HepG2 (cell line): ENCODE results near the gene C17orf75. TPM values are rescaled to one million over a fixed set of nuclear protein-coding genes. Genes with fewer than 3 reads are reported as not detected.
A peak's percentile ranks its signal among the peaks of the same experiment; 100 is the strongest.

Experiments
- AGO1 ChIP-seq: fragments of 200-400 bp; formaldehyde crosslinking; IDR thresholded peaks from 2 replicates; pipeline ENCODE4 v1.6.1; 2017; ENCODE audit warnings: mild to moderate bottlenecking, low read depth, low read length, moderate library complexity; ENCODE audit not compliant: poor library complexity, severe bottlenecking
- AKAP8 ChIP-seq: sonication (generic); formaldehyde crosslinking; IDR thresholded peaks from 2 replicates; pipeline ENCODE4 v1.5.1; 2020; ENCODE audit warnings: mild to moderate bottlenecking, missing genetic modification reagents
- ARNT ChIP-seq: fragments of 450-650 bp; IDR thresholded peaks from 2 replicates; pipeline ENCODE4 v1.6.1; 2017
- HOXD1 ChIP-seq: sonication (generic); formaldehyde crosslinking; IDR thresholded peaks from 2 replicates; pipeline ENCODE4 v1.5.0; 2020; ENCODE audit warnings: missing genetic modification reagents
- NCOR1 ChIP-seq: fragments of 200-600 bp; sonication (generic); IDR thresholded peaks from 2 replicates; pipeline ENCODE4 v1.7.0; 2017; ENCODE audit warnings: antibody characterized with exemption, low read length, borderline replicate concordance
- NR3C1 ChIP-seq: sonication (generic); formaldehyde crosslinking; IDR thresholded peaks from 2 replicates; pipeline ENCODE4 v1.4.0; 2020; ENCODE audit warnings: missing genetic modification reagents
- RAD51 ChIP-seq: fragments of 450-650 bp; IDR thresholded peaks from 2 replicates; pipeline ENCODE4 v1.6.1; 2016; ENCODE audit warnings: borderline replicate concordance
- SMAD3 ChIP-seq: sonication (generic); formaldehyde crosslinking; IDR thresholded peaks from 2 replicates; pipeline ENCODE4 v1.4.0; 2020; ENCODE audit warnings: missing genetic modification reagents
- SP140L ChIP-seq: sonication (generic); formaldehyde crosslinking; IDR thresholded peaks from 2 replicates; pipeline ENCODE4 v1.4.0; 2020; ENCODE audit warnings: missing genetic modification reagents, borderline replicate concordance
- SP4 ChIP-seq: sonication (generic); formaldehyde crosslinking; IDR thresholded peaks from 2 replicates; pipeline ENCODE4 v1.8.1; 2023; ENCODE audit warnings: mild to moderate bottlenecking, missing genetic modification reagents
- ZBTB3 ChIP-seq: sonication (generic); formaldehyde crosslinking; IDR thresholded peaks from 2 replicates; pipeline ENCODE4 v1.4.0; 2020; ENCODE audit warnings: low read depth, mild to moderate bottlenecking, moderate library complexity, missing genetic modification reagents, borderline replicate concordance
- ZBTB7B ChIP-seq: sonication (generic); formaldehyde crosslinking; IDR thresholded peaks from 2 replicates; pipeline ENCODE4 v1.4.0; 2020; ENCODE audit warnings: missing genetic modification reagents
- ZFP36 ChIP-seq: fragments of 150-350 bp; IDR thresholded peaks from 2 replicates; pipeline ENCODE4 v1.6.1; 2018; ENCODE audit warnings: borderline replicate concordance, low read length, low read depth; ENCODE audit not compliant: partially characterized antibody
- ZNF232 ChIP-seq: sonication (generic); formaldehyde crosslinking; IDR thresholded peaks from 2 replicates; pipeline ENCODE4 v1.4.0; 2020; ENCODE audit warnings: missing genetic modification reagents, borderline replicate concordance
- ZNF720 ChIP-seq: sonication (generic); formaldehyde crosslinking; IDR thresholded peaks from 2 replicates; pipeline ENCODE4 v1.4.0; 2020; ENCODE audit warnings: missing genetic modification reagents
- polyA plus RNA-seq, 8 experiments: library from polyadenylated mRNA; depleted of rRNA in 3 of 8; stranded (reverse) in 7 of 8; unstranded in 1 of 8; fragments of >200 nt; fragmentation: Illumina TruSeq in 4 of 8; extraction: Trizol in 4 of 8; gene quantifications; 2 replicates each; pipeline versions ENCODE4 v1.2.1 to v1.2.3, GENCODE V29; 2011 to 2016; ENCODE audit warnings: low read depth in 4 of 8, missing spikeins in 1 of 8, mixed read lengths in 1 of 8; ENCODE audit not compliant: insufficient read depth in 1 of 8
- total RNA-seq, 5 experiments: library from RNA; depleted of rRNA; stranded (reverse); fragments of >200 nt; fragmentation: Illumina TruSeq; extraction: Trizol; gene quantifications; 2 replicates each; pipeline ENCODE4 v1.2.3, GENCODE V29; 2016; ENCODE audit warnings: low read depth in 1 of 5
- TF ChIP-seq, protein P1 (sequence below): IDR thresholded peaks from 2 replicates; pipeline ENCODE4 v1.6.1; 2016; ENCODE audit warnings: low read depth, missing genetic modification reagents, missing compliant biosample characterization
- TF ChIP-seq, protein P2 (sequence below): sonication (generic); formaldehyde crosslinking; IDR thresholded peaks from 2 replicates; pipeline ENCODE4 v1.4.0; 2020; ENCODE audit warnings: missing genetic modification reagents
- TF ChIP-seq, protein P3 (sequence below): sonication (generic); formaldehyde crosslinking; IDR thresholded peaks from 2 replicates; pipeline ENCODE4 v1.4.0; 2020; ENCODE audit warnings: missing genetic modification reagents
- TF ChIP-seq, protein P4 (sequence below): sonication (generic); formaldehyde crosslinking; IDR thresholded peaks from 2 replicates; pipeline ENCODE4 v1.4.0; 2020; ENCODE audit warnings: mild to moderate bottlenecking, low read depth, missing genetic modification reagents

C17orf75 gene
- total and polyA plus RNA-seq, 2 of the 13 experiments (the other 11 are each of a cell fraction or from before 2014, with no cell fraction given), result 16.2 to 33.0 TPM

DNA sequence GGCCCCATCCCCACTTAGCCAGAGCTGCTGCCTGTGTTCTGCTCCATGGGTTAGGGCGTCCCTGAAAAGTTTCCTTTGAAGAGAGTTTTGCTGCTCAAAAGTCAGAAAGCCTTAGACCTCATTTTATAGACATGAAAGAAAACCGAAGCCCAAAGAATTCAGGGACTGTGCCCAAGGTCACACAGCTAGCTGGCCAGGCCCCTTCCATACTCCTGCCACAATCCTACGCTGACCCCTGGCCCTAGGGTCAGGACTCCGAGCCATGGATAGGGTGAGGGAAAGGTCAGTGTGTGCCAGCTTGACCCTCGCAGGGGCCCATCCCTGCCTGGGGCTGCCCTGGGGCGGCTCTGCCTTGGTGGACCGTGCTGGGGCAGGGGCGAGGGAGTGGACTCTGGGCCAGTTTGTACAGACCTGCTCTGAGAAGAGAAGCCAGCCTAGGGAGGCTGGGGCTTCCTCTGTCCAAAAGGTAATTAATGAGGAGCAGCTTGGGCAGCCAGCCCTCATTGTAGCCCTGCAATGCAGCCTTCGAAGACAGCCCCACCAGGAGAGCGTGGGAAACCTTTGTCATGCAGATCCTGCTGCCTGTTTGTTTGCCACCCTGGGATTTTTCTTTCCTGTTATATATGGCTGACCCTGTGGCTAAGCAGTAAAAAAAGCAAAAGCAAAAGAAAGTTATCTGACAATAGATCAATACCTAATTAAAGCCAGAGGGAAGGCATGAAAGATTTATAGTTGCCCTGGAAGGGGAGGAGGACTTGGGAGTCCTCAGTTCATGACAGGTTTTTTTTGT, 38.9 kb downstream of the C17orf75 start (continued):
- TF ChIP-seq, protein P1, sequence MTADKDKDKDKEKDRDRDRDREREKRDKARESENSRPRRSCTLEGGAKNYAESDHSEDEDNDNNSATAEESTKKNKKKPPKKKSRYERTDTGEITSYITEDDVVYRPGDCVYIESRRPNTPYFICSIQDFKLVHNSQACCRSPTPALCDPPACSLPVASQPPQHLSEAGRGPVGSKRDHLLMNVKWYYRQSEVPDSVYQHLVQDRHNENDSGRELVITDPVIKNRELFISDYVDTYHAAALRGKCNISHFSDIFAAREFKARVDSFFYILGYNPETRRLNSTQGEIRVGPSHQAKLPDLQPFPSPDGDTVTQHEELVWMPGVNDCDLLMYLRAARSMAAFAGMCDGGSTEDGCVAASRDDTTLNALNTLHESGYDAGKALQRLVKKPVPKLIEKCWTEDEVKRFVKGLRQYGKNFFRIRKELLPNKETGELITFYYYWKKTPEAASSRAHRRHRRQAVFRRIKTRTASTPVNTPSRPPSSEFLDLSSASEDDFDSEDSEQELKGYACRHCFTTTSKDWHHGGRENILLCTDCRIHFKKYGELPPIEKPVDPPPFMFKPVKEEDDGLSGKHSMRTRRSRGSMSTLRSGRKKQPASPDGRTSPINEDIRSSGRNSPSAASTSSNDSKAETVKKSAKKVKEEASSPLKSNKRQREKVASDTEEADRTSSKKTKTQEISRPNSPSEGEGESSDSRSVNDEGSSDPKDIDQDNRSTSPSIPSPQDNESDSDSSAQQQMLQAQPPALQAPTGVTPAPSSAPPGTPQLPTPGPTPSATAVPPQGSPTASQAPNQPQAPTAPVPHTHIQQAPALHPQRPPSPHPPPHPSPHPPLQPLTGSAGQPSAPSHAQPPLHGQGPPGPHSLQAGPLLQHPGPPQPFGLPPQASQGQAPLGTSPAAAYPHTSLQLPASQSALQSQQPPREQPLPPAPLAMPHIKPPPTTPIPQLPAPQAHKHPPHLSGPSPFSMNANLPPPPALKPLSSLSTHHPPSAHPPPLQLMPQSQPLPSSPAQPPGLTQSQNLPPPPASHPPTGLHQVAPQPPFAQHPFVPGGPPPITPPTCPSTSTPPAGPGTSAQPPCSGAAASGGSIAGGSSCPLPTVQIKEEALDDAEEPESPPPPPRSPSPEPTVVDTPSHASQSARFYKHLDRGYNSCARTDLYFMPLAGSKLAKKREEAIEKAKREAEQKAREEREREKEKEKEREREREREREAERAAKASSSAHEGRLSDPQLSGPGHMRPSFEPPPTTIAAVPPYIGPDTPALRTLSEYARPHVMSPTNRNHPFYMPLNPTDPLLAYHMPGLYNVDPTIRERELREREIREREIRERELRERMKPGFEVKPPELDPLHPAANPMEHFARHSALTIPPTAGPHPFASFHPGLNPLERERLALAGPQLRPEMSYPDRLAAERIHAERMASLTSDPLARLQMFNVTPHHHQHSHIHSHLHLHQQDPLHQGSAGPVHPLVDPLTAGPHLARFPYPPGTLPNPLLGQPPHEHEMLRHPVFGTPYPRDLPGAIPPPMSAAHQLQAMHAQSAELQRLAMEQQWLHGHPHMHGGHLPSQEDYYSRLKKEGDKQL (CRISPR knock-in tag), result no peak
- TF ChIP-seq AGO1, result no peak
- TF ChIP-seq SP140L (CRISPR knock-in tag), result no peak
- no peak for TF ChIP-seq NR3C1
- no peak for TF ChIP-seq ZFP36
- TF ChIP-seq ZNF232, result no peak
- TF ChIP-seq, protein P2, sequence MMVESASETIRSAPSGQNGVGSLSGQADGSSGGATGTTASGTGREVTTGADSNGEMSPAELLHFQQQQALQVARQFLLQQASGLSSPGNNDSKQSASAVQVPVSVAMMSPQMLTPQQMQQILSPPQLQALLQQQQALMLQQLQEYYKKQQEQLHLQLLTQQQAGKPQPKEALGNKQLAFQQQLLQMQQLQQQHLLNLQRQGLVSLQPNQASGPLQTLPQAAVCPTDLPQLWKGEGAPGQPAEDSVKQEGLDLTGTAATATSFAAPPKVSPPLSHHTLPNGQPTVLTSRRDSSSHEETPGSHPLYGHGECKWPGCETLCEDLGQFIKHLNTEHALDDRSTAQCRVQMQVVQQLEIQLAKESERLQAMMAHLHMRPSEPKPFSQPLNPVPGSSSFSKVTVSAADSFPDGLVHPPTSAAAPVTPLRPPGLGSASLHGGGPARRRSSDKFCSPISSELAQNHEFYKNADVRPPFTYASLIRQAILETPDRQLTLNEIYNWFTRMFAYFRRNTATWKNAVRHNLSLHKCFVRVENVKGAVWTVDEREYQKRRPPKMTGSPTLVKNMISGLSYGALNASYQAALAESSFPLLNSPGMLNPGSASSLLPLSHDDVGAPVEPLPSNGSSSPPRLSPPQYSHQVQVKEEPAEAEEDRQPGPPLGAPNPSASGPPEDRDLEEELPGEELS (CRISPR knock-in tag), result peak; percentile 73
- no peak for TF ChIP-seq ZBTB3 (CRISPR knock-in tag)
- TF ChIP-seq HOXD1 (CRISPR knock-in tag), result no peak
- TF ChIP-seq RAD51, result no peak
- TF ChIP-seq ARNT, result no peak
- TF ChIP-seq ZBTB7B (CRISPR knock-in tag), result peak; percentile 89
- TF ChIP-seq, protein P3, sequence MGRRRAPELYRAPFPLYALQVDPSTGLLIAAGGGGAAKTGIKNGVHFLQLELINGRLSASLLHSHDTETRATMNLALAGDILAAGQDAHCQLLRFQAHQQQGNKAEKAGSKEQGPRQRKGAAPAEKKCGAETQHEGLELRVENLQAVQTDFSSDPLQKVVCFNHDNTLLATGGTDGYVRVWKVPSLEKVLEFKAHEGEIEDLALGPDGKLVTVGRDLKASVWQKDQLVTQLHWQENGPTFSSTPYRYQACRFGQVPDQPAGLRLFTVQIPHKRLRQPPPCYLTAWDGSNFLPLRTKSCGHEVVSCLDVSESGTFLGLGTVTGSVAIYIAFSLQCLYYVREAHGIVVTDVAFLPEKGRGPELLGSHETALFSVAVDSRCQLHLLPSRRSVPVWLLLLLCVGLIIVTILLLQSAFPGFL (CRISPR knock-in tag), result no peak
- TF ChIP-seq, protein P4, sequence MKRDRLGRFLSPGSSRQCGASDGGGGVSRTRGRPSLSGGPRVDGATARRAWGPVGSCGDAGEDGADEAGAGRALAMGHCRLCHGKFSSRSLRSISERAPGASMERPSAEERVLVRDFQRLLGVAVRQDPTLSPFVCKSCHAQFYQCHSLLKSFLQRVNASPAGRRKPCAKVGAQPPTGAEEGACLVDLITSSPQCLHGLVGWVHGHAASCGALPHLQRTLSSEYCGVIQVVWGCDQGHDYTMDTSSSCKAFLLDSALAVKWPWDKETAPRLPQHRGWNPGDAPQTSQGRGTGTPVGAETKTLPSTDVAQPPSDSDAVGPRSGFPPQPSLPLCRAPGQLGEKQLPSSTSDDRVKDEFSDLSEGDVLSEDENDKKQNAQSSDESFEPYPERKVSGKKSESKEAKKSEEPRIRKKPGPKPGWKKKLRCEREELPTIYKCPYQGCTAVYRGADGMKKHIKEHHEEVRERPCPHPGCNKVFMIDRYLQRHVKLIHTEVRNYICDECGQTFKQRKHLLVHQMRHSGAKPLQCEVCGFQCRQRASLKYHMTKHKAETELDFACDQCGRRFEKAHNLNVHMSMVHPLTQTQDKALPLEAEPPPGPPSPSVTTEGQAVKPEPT (CRISPR knock-in tag), result no peak
- peak; percentile 94 for TF ChIP-seq NCOR1
- no peak for TF ChIP-seq ZNF720 (CRISPR knock-in tag)
- TF ChIP-seq SMAD3 (CRISPR knock-in tag), result no peak
- no peak for TF ChIP-seq AKAP8 (CRISPR knock-in tag)
- TF ChIP-seq SP4 (CRISPR knock-in tag), result 0 out of 2 replicates have a peak, but pooled peaks have one; percentile 20
